Activated T-helper 1 cell treated with anti-CD3 and anti-CD28 coated beads, Interleukin-12 subunit alpha, Interleukin-12 subunit beta, Interleukin-2, Interleukin-4 antibody, amounts not matched to agents 30 ng/mL and 10 ng/mL and 1 ng/mL, durations not matched to agents 14 hours and 24 hours and 36 hours (primary cell): ENCODE data around the gene SCLT1. TPM values are rescaled to one million over a fixed set of nuclear protein-coding genes. Genes with fewer than 3 reads are reported as not detected.

ENCODE experiments used
- DNase-seq: peaks from one replicate; pipeline ENCODE4 v3.0.0; 2021; ENCODE audit warnings: low spot score
- H3K27ac Mint-ChIP-seq: one replicate; pipeline ENCODE4 v1.8.0; 2021; ENCODE audit warnings: mild to moderate bottlenecking, mixed read lengths
- H3K27me3 Mint-ChIP-seq: one replicate; pipeline ENCODE4 v1.8.0; 2022; ENCODE audit warnings: mild to moderate bottlenecking, moderate library complexity, mixed read lengths; ENCODE audit not compliant: insufficient read depth
- H3K36me3 Mint-ChIP-seq: one replicate; pipeline ENCODE4 v1.8.0; 2021; ENCODE audit warnings: low read depth, mixed read lengths
- H3K4me1 Mint-ChIP-seq: one replicate; pipeline ENCODE4 v1.8.0; 2021; ENCODE audit warnings: low read depth, mixed read lengths
- H3K4me3 Mint-ChIP-seq: one replicate; pipeline ENCODE4 v1.8.0; 2021; ENCODE audit warnings: mild to moderate bottlenecking, moderate library complexity, mixed read lengths
- H3K9me3 Mint-ChIP-seq: one replicate; pipeline ENCODE4 v1.8.0; 2021; ENCODE audit warnings: mixed read lengths
- intact Hi-C: fragments of 100-400 bp; cut with micrococcal nuclease; formaldehyde crosslinking; loops from one replicate; pipeline ENCODE4 v1.15.1; 2024
- total RNA-seq: library from RNA; stranded (reverse); gene quantifications from 2 replicates; pipeline ENCODE4 v1.2.3, GENCODE V29; 2022

The SCLT1 gene
- total RNA-seq, 1 donor from 2014 or later: 24.4 TPM

- Mint-ChIP-seq H3K9me3 (peaks cover 88% of the 10 kb centered on the region), H3K36me3 (peaks cover 62% of the 10 kb centered on the region), H3K4me1 (no peaks in the 10 kb centered on the region), H3K4me3 (no peak overlapping the region), H3K27me3 (no peaks in the 10 kb centered on the region), H3K27ac (no peak overlapping the region)
- intact Hi-C loops: no loop called here
- DNase-seq: no peak
Observed at GRCh38 chr4:129059028-129059427, 34.3 kb downstream of the SCLT1 start.

- Mint-ChIP-seq H3K9me3 (peaks cover 20% of the 10 kb centered on the region), H3K27ac (no peak overlapping the region), H3K4me1 (peaks cover 10% of the 10 kb centered on the region), H3K36me3 (no peaks in the 10 kb centered on the region), H3K27me3 (no peaks in the 10 kb centered on the region), H3K4me3 (no peak overlapping the region)
- intact Hi-C loops: loop anchor here (1.0 kb wide), 1 partner anchor 47 kb away; the partner anchor contains the start of gene SCLT1
- DNase-seq: no peak
Observed at GRCh38 chr4:129046055-129046959, 47.0 kb downstream of the SCLT1 start.

GRCh38 chr4:129043523-129043922 lies 49.8 kb downstream of the SCLT1 start:
- intact Hi-C loops: no loop called here
- no peak overlapping the region for H3K4me3 Mint-ChIP-seq
- peaks cover 4% of the 10 kb centered on the region for H3K9me3 Mint-ChIP-seq
- DNase-seq: no peak
- H3K27ac Mint-ChIP-seq: no peak overlapping the region
- H3K36me3 Mint-ChIP-seq: peaks cover 7% of the 10 kb centered on the region
- no peaks in the 10 kb centered on the region for H3K27me3 Mint-ChIP-seq
- H3K4me1 Mint-ChIP-seq: peaks cover 10% of the 10 kb centered on the region

- Mint-ChIP-seq H3K4me1 (no peaks in the 10 kb centered on the region), H3K9me3 (no peaks in the 10 kb centered on the region), H3K27ac (no peak overlapping the region), H3K4me3 (no peak overlapping the region), H3K36me3 (peaks cover 18% of the 10 kb centered on the region), H3K27me3 (no peaks in the 10 kb centered on the region)
- intact Hi-C loops: no loop called here
- DNase-seq: no peak
Observed at GRCh38 chr4:129040471-129040870, 52.9 kb downstream of the SCLT1 start.

- Mint-ChIP-seq H3K27me3 (no peaks in the 10 kb centered on the region), H3K9me3 (peaks cover 7% of the 10 kb centered on the region), H3K27ac (no peak overlapping the region), H3K4me1 (no peaks in the 10 kb centered on the region), H3K36me3 (peaks cover 26% of the 10 kb centered on the region), H3K4me3 (no peak overlapping the region)
- intact Hi-C loops: no loop called here
- DNase-seq: no peak
Observed at GRCh38 chr4:129037093-129037492, 56.2 kb downstream of the SCLT1 start.

- no peak overlapping the region for H3K4me3 Mint-ChIP-seq
- H3K27me3 Mint-ChIP-seq: no peaks in the 10 kb centered on the region
- no peaks in the 10 kb centered on the region for H3K4me1 Mint-ChIP-seq
- peaks cover 31% of the 10 kb centered on the region for H3K36me3 Mint-ChIP-seq
- no peak overlapping the region for H3K27ac Mint-ChIP-seq
- intact Hi-C loops: no loop called here
- DNase-seq: no peak
- peaks cover 62% of the 10 kb centered on the region for H3K9me3 Mint-ChIP-seq
Observed at GRCh38 chr4:129014566-129015509, 78.5 kb downstream of the SCLT1 start.

- Mint-ChIP-seq H3K36me3 (peaks cover 4% of the 10 kb centered on the region), H3K27me3 (no peaks in the 10 kb centered on the region), H3K4me1 (no peaks in the 10 kb centered on the region), H3K9me3 (peaks cover 53% of the 10 kb centered on the region), H3K27ac (no peak overlapping the region), H3K4me3 (no peak overlapping the region)
- intact Hi-C loops: no loop called here
- no peak for DNase-seq
Observed at GRCh38 chr4:129008096-129008495, 85.2 kb downstream of the SCLT1 start.

- no peaks in the 10 kb centered on the region for H3K4me1 Mint-ChIP-seq
- DNase-seq: no peak
- H3K9me3 Mint-ChIP-seq: peaks cover 4% of the 10 kb centered on the region
- H3K27ac Mint-ChIP-seq: no peak overlapping the region
- peaks cover 38% of the 10 kb centered on the region for H3K36me3 Mint-ChIP-seq
- H3K4me3 Mint-ChIP-seq: no peak overlapping the region
- no peaks in the 10 kb centered on the region for H3K27me3 Mint-ChIP-seq
- intact Hi-C loops: no loop called here
Observed at GRCh38 chr4:128986908-128987307, 106.4 kb downstream of the SCLT1 start.

GRCh38 chr4:128986019-128986418 lies 107.3 kb downstream of the SCLT1 start:
- no peaks in the 10 kb centered on the region for H3K4me1 Mint-ChIP-seq
- H3K9me3 Mint-ChIP-seq: peaks cover 4% of the 10 kb centered on the region
- intact Hi-C loops: no loop called here
- no peak overlapping the region for H3K27ac Mint-ChIP-seq
- no peak overlapping the region for H3K4me3 Mint-ChIP-seq
- H3K27me3 Mint-ChIP-seq: no peaks in the 10 kb centered on the region
- peaks cover 37% of the 10 kb centered on the region for H3K36me3 Mint-ChIP-seq
- no peak for DNase-seq

- peaks cover 26% of the 10 kb centered on the region for H3K36me3 Mint-ChIP-seq
- H3K9me3 Mint-ChIP-seq: peaks cover 4% of the 10 kb centered on the region
- intact Hi-C loops: no loop called here
- no peaks in the 10 kb centered on the region for H3K4me1 Mint-ChIP-seq
- H3K27me3 Mint-ChIP-seq: no peaks in the 10 kb centered on the region
- H3K27ac Mint-ChIP-seq: no peak overlapping the region
- DNase-seq: no peak
- no peak overlapping the region for H3K4me3 Mint-ChIP-seq
Observed at GRCh38 chr4:128983771-128984485, 109.4 kb downstream of the SCLT1 start.

- Mint-ChIP-seq H3K4me1 (no peaks in the 10 kb centered on the region), H3K27ac (no peak overlapping the region), H3K27me3 (no peaks in the 10 kb centered on the region), H3K36me3 (peaks cover 11% of the 10 kb centered on the region), H3K9me3 (no peaks in the 10 kb centered on the region), H3K4me3 (no peak overlapping the region)
- intact Hi-C loops: no loop called here
- DNase-seq: no peak
Observed at GRCh38 chr4:128981377-128981776, 112.0 kb downstream of the SCLT1 start.

GRCh38 chr4:128980816-128981326 lies 112.5 kb downstream of the SCLT1 start:
- Mint-ChIP-seq H3K9me3 (no peaks in the 10 kb centered on the region), H3K4me1 (no peaks in the 10 kb centered on the region), H3K27me3 (no peaks in the 10 kb centered on the region), H3K36me3 (peaks cover 9% of the 10 kb centered on the region), H3K4me3 (no peak overlapping the region), H3K27ac (no peak overlapping the region)
- DNase-seq: no peak
- intact Hi-C loops: no loop called here
